ENCODE measurements around the gene SEMA5B.

The SEMA5B gene

DNA sequence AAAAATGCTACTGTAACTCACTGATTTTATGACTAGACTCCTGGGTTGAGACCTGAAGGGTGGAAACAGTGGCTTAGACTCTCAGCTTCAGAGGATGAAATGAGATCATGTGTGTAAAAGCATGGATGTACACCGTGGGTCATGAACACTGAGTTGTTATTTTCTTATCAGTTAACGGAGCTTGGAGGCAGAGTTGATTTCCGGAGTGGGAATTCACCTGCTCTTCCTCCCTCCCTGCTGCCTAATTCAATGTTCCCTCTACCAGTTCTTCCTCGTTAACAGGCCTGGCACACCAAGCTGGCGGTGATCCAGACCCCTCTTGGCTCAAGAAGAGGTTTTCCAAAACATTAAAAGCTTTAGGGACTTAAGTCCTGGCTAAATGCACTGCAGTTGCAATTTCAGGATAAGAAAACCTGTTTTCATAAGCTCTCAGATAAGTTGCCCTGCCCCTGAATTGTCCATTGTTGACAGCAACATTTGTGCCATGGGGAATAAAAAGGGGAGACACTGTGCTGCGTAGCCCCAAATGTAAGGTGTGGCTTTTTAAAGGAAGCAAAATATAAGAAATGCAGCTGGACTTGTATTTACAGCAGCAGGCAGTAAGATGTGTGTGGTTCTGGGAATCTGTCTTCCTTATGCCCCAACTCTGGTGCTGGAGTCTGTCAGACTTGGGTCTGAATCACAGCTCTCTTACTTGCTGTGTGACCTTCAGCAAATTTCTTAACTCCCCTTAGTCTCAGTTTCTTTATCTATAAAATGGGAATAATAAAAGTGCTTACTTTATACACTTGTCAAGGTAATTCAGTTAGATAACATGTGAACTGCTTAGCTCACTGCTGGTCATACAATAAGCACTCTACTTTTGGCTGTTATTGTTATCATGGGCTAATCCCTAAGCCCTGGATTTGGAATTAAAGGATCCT is 49.2 kb upstream of the SEMA5B start (continued):
- TF ChIP-seq PRDM10 (tag by site-specific recombination; IDR thresholded peaks at IDR 0.05) (peak; percentile 79), ZNF623 (tag by site-specific recombination; IDR thresholded peaks at IDR 0.05) (no peak), OSR2 (tag by site-specific recombination; IDR thresholded peaks at IDR 0.05) (peak; percentile 72), ZNF777 (tag by site-specific recombination; IDR thresholded peaks at IDR 0.05; ENCODE audit: borderline replicate concordance) (no peak), ZNF133 (tag by site-specific recombination; IDR thresholded peaks at IDR 0.05) (no peak), ZNF423 (tag by site-specific recombination; IDR thresholded peaks at IDR 0.05) (no peak), ZNF426 (tag by site-specific recombination; IDR thresholded peaks at IDR 0.05) (no peak), ZNF558 (tag by site-specific recombination; IDR thresholded peaks at IDR 0.05) (no peak), ZFP37 (tag by site-specific recombination; IDR thresholded peaks at IDR 0.05) (no peak), FEZF1 (tag by site-specific recombination; IDR thresholded peaks at IDR 0.05) (0 out of 2 replicates have a peak, but pooled peaks have one; percentile 13), ZNF211 (tag by site-specific recombination; IDR thresholded peaks at IDR 0.05; ENCODE audit: low read depth) (no peak), CTCF (tag by site-specific recombination; IDR thresholded peaks at IDR 0.05) (no peak), IKZF3 (tag by site-specific recombination; IDR thresholded peaks at IDR 0.05) (no peak), ZNF169 (tag by site-specific recombination; IDR thresholded peaks at IDR 0.05) (no peak), ZSCAN23 (tag by site-specific recombination; IDR thresholded peaks at IDR 0.05) (no peak), ZNF266 (tag by site-specific recombination; IDR thresholded peaks at IDR 0.05; ENCODE audit: low read depth) (no peak), ZNF660 (tag by site-specific recombination; IDR thresholded peaks at IDR 0.05) (no peak), ZNF600 (tag by site-specific recombination; IDR thresholded peaks at IDR 0.05) (no peak), ZNF701 (tag by site-specific recombination; IDR thresholded peaks at IDR 0.05) (no peak), ZNF830 (tag by site-specific recombination; IDR thresholded peaks at IDR 0.05; ENCODE audit: low read depth) (no peak), ZNF18 (tag by site-specific recombination; IDR thresholded peaks at IDR 0.05) (0 out of 2 replicates have a peak, but pooled peaks have one; percentile 39), ZNF658 (tag by site-specific recombination; IDR thresholded peaks at IDR 0.05) (no peak), KLF10 (tag by site-specific recombination; IDR thresholded peaks at IDR 0.05) (no peak), PRDM4 (tag by site-specific recombination; IDR thresholded peaks at IDR 0.05) (no peak), ZNF274 (IDR thresholded peaks at IDR 0.05; ENCODE audit: low read length) (no peak), ZNF274 (tag by site-specific recombination; IDR thresholded peaks at IDR 0.05; ENCODE audit: borderline replicate concordance) (no peak)
- TF ChIP-seq, protein P1, sequence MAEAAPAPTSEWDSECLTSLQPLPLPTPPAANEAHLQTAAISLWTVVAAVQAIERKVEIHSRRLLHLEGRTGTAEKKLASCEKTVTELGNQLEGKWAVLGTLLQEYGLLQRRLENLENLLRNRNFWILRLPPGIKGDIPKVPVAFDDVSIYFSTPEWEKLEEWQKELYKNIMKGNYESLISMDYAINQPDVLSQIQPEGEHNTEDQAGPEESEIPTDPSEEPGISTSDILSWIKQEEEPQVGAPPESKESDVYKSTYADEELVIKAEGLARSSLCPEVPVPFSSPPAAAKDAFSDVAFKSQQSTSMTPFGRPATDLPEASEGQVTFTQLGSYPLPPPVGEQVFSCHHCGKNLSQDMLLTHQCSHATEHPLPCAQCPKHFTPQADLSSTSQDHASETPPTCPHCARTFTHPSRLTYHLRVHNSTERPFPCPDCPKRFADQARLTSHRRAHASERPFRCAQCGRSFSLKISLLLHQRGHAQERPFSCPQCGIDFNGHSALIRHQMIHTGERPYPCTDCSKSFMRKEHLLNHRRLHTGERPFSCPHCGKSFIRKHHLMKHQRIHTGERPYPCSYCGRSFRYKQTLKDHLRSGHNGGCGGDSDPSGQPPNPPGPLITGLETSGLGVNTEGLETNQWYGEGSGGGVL (tag by site-specific recombination; IDR thresholded peaks at IDR 0.05), result peak; percentile 76

Data from HEK293 (cell line).